Ascending aorta (tissue), 2 donors: ENCODE measurements around the gene NENF. TPM values are rescaled to one million over a fixed set of nuclear protein-coding genes. Genes with fewer than 3 reads are reported as not detected.
A peak's percentile ranks its signal among the peaks of the same experiment; 100 is the strongest.

Experiments used
- DNase-seq, 2 donors: peaks; one replicate each; pipeline ENCODE4 v3.0.0-alpha.2; 2019; ENCODE audit warnings: low spot score in 2 of 2
- H3K27ac ChIP-seq, 2 donors: fragments of 200-600 bp; sonication (generic); one replicate each; pipeline ENCODE4 v1.5.1; 2016 to 2017; ENCODE audit warnings: mild to moderate bottlenecking in 1 of 2
- H3K27me3 ChIP-seq: fragments of 200-600 bp; sonication (generic); one replicate; pipeline ENCODE4 v1.5.1; 2017
- H3K36me3 ChIP-seq, 2 donors: fragments of 200-600 bp; sonication (generic); one replicate each; pipeline ENCODE4 v1.5.1; 2016
- H3K4me1 ChIP-seq, 2 donors: fragments of 200-600 bp; sonication (generic); one replicate each; pipeline ENCODE4 v1.5.1; 2016 to 2017; ENCODE audit warnings: mild to moderate bottlenecking in 1 of 2
- H3K4me3 ChIP-seq, 2 donors: fragments of 200-600 bp; sonication (generic); one replicate each; pipeline ENCODE4 v1.5.1; 2016 to 2017; ENCODE audit warnings: mild to moderate bottlenecking in 1 of 2
- H3K9me3 ChIP-seq, 2 donors: fragments of 200-600 bp; sonication (generic); one replicate each; pipeline ENCODE4 v1.5.1; 2016
- CTCF ChIP-seq, 3 experiments: fragments of 200-600 bp in 2 of 3; fragments of 450-650 bp in 1 of 3; sonication (generic) in 2 of 3; IDR thresholded peaks; one replicate each; pipeline ENCODE4 v1.5.1; 2016 to 2019; ENCODE audit warnings: antibody characterized with exemption in 3 of 3, mild to moderate bottlenecking in 1 of 3, moderate library complexity in 1 of 3
- intact Hi-C: fragments of 100-400 bp; cut with DNase I; formaldehyde crosslinking; loops from one replicate; pipeline ENCODE4 v1.15.1; 2023
- total RNA-seq: library from RNA; depleted of rRNA; stranded (reverse); fragments of >200 nt; gene quantifications from one replicate; pipeline ENCODE4 v1.1.0, GENCODE V29; 2016

NENF gene
- total RNA-seq, 1 donor from 2014 or later = 186 TPM

DNA sequence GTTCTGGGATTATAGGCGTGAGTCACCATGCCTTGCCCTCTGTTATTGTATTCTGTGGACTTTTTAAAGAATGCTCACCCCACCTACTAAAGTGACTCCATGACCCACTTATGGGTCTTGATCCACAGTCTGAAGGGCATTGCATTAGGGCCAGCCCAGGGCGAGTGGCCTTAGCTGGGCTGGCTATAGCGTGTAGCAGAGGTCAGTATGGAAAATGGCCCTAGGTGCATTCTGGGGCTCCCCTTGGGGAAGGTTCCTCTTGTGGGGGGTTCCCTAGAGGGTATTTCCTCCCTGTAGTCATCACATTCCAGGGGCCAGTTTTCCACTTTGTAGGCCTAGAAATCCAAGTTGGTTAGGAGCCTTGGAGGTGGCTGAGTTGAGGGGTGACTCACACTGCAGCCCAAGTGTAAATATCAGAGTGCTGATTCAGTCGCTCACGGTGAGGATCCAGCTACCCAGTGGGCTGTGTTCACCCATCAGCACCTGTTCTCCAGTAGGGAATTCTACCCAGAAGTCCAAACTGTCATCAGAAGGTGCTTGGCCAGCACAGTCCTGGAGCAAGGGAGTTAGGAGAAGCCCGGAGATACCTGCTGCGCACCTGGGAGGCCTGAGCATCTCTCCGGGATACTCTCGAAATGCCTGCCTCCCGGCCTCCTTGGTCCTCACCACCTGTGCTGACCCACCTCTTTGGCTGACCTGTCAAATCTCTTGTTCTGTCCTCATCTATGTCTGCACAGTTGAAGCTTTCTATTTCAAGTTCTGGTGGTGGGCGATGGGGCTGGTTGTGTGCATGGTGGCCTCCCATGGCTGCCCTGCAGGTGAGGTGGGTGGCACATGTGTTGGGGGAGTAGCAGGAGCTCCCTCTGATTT, 52.2 kb downstream of the NENF start:
- Histone ChIP-seq H3K4me1 (peaks cover 8 to 32% of the 10 kb centered on the region in 2 donors), H3K27ac (peak overlapping the region; percentile 39 to 70), H3K36me3 (no peaks in the 10 kb centered on the region), H3K4me3 (no peak overlapping the region), H3K27me3 (no peaks in the 10 kb centered on the region), H3K9me3 (no peaks in the 10 kb centered on the region)
- intact Hi-C loops = no loop called here
- no peak for TF ChIP-seq CTCF (IDR thresholded peaks at IDR 0.05)
- DNase-seq = no peak

- intact Hi-C loops = no loop called here
- peak overlapping the region; percentile 39 to 70 for H3K27ac ChIP-seq
These were observed 52.8 kb downstream of the NENF start for GRCh38 chr1:212485571-212485912.

GRCh38 chr1:212485913-212486618, 53.3 kb downstream of the NENF start:
- intact Hi-C loops = no loop called here
- no peak overlapping the region for H3K4me3 ChIP-seq
- no peaks in the 10 kb centered on the region for H3K36me3 ChIP-seq
- H3K4me1 ChIP-seq = peaks cover 8 to 29% of the 10 kb centered on the region in 2 donors
- H3K27ac ChIP-seq = peak overlapping the region; percentile 57 to 70
- H3K9me3 ChIP-seq = no peaks in the 10 kb centered on the region
- DNase-seq = peak; percentile 84 to 92
- no peaks in the 10 kb centered on the region for H3K27me3 ChIP-seq
- no peak for TF ChIP-seq CTCF (IDR thresholded peaks at IDR 0.05)

More at GRCh38 chr1:212485571-212485912, 52.8 kb downstream of the NENF start:
- H3K4me3 ChIP-seq = no peak overlapping the region
- no peaks in the 10 kb centered on the region for H3K9me3 ChIP-seq
- no peaks in the 10 kb centered on the region for H3K27me3 ChIP-seq
- DNase-seq = no peak
- no peaks in the 10 kb centered on the region for H3K36me3 ChIP-seq
- peaks cover 8 to 32% of the 10 kb centered on the region in 2 donors for H3K4me1 ChIP-seq
- TF ChIP-seq CTCF (IDR thresholded peaks at IDR 0.05) = no peak

GRCh38 chr1:212486619-212486975, 53.9 kb downstream of the NENF start:
- Histone ChIP-seq H3K4me1 (peaks cover 8 to 27% of the 10 kb centered on the region in 2 donors), H3K9me3 (no peaks in the 10 kb centered on the region), H3K27ac (peak overlapping the region; percentile 57 to 70), H3K27me3 (no peaks in the 10 kb centered on the region), H3K4me3 (no peak overlapping the region), H3K36me3 (no peaks in the 10 kb centered on the region)
- no peak for TF ChIP-seq CTCF (IDR thresholded peaks at IDR 0.05)
- DNase-seq = no peak
- intact Hi-C loops = no loop called here

- TF ChIP-seq CTCF (IDR thresholded peaks at IDR 0.05) = no peak
- H3K27ac ChIP-seq = peak overlapping the region; percentile 73 to 80
- no peaks in the 10 kb centered on the region for H3K36me3 ChIP-seq
- peaks cover 8 to 20% of the 10 kb centered on the region in 2 donors for H3K4me1 ChIP-seq
- DNase-seq = no peak
- intact Hi-C loops = no loop called here
- no peak overlapping the region for H3K4me3 ChIP-seq
- no peaks in the 10 kb centered on the region for H3K9me3 ChIP-seq
- H3K27me3 ChIP-seq = no peaks in the 10 kb centered on the region
These were observed 54.6 kb downstream of the NENF start for GRCh38 chr1:212487286-212487685.
